SH-SY5Y (cell line): ENCODE data around the gene APP.

ENCODE experiments used
- GATA2 ChIP-seq: IDR thresholded peaks from 2 replicates; pipeline ENCODE4 v1.6.1; 2011; ENCODE audit warnings: mild to moderate bottlenecking, low read depth, low read length
- GATA3 ChIP-seq: IDR thresholded peaks from 2 replicates; pipeline ENCODE4 v1.6.1; 2011; ENCODE audit warnings: low read depth, mild to moderate bottlenecking, low read length, moderate library complexity

DNA sequence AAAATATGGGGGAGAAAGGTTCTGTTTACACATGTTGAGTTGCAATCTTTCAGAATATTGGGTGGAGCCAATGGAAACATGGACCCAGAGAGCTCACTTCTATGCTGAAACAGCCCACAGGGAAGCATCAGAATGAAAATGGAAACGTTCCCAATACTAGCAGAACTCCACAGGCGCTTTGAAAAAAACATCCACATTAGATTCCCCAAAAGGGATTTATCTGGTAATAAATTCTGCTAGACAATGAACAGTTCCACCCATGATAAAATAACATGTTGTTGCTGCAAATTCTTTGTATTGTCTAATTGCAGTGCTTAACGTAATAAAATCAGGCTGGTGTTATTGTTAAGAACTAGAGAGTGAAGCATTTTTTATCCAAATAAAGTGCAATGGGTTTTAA, 238.8 kb downstream of the APP start:
- no peak for TF ChIP-seq GATA3
- TF ChIP-seq GATA2 = no peak
